ENCODE data around the gene PKM.
A peak's percentile ranks its signal among the peaks of the same experiment; 100 is the strongest.
"Not testable (repeated sequence)": the region's sequence is repeated elsewhere in the genome, so short reads cannot be mapped to it uniquely, and the experiment has no call there.

Gene PKM

DNA sequence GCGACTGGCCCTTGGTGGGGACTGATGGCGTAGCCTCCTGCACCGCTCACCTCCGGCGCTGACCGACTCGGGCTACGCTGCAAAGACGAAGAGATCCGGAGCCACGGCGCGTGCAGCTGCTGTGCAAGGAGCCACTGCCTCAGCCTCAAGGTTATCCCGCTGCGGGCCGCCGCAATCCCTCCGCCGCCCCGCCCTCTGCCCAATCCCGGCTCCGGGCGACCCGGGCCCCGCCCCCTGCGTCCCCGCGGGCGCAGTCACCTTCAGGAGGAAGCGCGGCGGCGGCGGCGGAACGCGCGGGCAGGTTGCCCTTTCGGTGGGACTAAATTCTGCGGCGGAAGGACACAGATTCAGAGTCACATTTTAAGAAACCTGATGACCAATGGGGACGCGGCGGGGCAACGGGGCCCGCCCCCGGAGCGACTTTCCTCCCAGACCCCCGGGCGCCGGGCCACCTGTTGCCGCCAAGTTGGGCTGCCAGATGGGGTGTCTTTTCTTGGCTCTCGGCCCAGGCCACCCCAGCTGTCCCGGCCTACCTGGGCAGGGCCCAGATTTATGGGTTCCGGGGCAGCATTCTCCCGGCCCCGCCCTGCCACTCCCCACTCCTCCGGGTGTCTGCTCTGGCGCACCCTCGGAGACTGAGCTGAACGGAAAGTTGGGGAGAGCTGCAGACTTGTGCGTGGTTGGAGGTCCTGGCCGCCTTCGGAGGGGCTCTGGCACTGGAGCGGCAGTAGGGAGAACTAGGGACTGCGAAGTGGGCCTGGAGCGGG, at the start of gene PKM:
PKM (minus strand) TSS at position 125 of the 767 bp plus-strand sequence. CDS start 12,093 bp downstream, outside the sequence.
- DNase-seq: peak; percentile 94

- no peak for DNase-seq
These were observed 49.8 kb upstream of the PKM start for GRCh38 chr15:72280751-72281150.

DNA sequence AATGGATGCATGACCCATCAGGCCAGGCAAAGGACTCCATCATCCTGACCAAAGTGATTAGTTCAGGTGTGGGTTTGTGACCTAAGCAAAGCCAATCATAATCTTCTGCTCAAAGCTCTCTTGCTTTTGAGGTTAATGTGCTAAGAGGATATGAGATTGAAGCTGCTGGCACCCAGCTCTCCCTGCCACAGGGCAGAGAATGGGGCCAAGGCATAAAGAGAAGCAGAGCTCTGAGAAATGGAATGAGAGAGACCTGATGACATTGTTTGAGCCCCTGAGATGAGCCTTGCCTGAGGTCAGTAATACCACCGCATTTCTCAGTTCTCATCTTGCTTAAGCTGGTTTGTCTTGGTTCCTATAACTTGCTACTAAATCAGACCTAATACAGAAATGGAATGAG, 47.7 kb upstream of the PKM start:
- DNase-seq: no peak

- DNase-seq: no peak
These were observed 45.3 kb upstream of the PKM start for GRCh38 chr15:72276326-72276700.

DNA sequence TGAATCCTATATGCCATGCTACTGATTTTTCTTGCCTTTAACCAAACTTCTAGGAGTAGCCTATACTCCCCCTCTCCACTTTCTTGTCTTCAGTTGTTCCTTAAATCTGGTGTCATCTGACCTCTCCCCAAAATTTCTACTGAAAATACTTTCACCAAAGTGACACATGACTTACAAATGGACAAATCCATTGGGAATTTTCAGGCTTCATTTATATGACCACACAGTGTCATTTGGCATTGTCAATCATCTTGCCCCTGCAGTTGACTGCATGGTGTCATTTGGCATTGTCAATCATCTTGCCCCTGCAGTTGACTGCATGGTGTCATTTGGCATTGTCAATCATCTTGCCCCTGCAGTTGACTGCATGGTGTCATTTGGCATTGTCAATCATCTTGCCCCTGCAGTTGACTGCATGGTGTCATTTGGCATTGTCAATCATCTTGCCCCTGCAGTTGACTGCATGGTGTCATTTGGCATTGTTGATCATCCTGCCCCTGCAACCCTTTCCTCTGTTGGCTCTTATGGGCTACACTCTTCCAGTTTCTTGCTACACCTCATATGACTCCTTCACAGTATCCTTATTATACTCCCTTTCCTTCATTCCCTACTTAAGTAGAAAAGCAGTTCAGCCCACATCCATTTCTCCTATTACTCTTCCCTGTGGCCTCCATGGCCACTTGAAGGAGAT, 44.8 kb upstream of the PKM start:
- DNase-seq: not testable (repeated sequence)

DNA sequence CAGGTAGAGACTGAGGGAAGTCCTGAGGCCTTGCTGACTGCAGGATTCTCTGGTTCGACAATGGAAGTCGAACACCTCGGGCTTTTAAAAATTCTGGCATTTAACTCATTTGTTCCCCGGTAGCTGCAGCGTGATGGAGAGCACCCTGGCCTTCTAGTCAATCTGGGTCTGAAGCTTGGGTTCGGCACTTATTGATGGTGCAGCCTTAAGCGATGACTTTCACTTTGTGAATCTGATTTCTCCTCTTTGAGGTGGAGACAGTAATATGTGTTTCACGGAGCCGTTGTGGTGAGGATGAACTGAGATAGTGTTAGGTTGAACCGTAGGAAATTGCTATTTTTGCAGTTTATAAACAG, 42.0 kb upstream of the PKM start:
- DNase-seq: no peak

DNA sequence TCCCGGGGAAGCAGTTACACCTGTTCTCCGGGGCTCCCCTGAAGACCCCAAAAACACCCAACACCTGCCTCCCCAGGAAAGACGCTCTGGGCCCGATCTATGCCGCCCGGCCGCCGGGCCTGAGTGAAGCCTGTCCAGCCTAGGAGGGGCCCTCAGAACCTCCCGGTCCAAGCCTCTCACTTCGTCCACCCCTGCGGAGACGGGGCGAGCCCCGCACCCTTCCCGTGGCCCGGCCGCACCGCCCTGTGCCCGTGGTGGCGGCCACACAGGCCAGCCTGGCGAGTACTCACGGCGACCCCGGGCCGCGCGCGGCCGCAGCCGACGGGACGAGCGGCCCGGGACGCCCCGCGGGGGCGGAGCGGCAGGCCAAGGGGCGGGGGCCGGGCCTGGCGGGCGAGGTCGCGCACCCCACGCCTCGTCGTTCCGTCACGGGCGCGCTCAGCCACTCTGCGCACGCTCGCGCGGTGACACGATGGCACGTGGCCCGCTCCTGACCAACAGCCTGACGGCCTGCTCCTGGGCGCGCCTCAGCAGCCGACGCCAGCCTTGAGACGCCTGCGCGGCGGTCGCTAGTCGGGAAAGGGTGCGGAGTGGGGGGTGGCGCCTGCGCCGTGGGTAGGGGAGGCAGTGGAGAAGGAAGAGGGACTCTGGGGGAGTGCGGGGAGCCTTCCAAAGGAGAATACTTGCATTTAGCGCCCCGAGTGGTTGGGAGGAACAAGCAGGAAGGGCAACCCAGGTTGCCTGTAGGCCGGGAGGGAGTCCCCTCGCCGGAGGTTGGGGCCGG, 41.4 kb upstream of the PKM start, which contains the start of gene PARP6:
PARP6 (minus strand) TSS at position 342 of the 784 bp plus-strand sequence. CDS start 5,077 bp downstream, outside the sequence.
- DNase-seq: peak; percentile 94 to 96

DNA sequence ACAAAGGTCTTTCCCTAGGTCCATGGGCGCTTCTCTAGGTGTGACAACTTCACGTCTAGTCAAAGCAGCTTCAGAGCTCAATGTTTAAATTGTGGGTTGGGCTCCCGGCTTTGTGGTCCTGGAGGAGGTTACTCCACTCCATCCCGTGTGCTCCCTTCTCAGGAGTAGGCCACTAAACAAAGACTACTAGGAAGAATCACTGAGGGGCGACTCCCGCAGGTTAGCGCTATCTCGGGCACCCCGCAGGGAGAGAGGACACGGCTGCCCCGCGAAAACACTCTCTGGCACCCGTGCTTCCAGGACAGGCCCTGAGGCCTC, 40.9 kb upstream of the PKM start:
- DNase-seq: peak in 1 of 2 experiments; percentile 2

GRCh38 chr15:72271221-72271620, 40.2 kb upstream of the PKM start:
- no peak for DNase-seq

DNA sequence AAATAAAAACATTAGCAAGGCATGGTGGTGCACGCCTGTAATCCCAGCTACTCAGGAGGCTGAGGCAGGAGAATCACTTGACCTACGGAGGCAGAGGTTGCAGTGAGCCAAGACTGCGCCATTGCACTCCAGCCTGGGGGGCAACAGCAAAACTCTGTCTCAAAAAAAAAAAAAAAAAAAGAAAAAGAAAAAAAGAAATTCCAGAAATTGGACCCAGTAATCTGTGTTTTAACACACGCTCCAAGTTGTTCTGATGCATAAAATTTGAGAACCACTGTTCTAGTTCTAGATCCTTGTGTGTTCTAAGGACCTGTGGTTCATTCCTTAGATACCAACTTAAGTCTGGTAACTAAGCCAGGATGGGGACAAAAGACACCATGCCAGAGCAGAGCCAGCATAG, 38.7 kb upstream of the PKM start:
- no peak for DNase-seq

- DNase-seq: no peak
These were observed 34.0 kb upstream of the PKM start for GRCh38 chr15:72265031-72265430.

- no peak for DNase-seq
These were observed 21.8 kb upstream of the PKM start for GRCh38 chr15:72252663-72253299.

GRCh38 chr15:72249142-72249810, 18.3 kb upstream of the PKM start:
- DNase-seq: no peak

- DNase-seq: no peak
These were observed 17.5 kb upstream of the PKM start for GRCh38 chr15:72248514-72248913.

DNA sequence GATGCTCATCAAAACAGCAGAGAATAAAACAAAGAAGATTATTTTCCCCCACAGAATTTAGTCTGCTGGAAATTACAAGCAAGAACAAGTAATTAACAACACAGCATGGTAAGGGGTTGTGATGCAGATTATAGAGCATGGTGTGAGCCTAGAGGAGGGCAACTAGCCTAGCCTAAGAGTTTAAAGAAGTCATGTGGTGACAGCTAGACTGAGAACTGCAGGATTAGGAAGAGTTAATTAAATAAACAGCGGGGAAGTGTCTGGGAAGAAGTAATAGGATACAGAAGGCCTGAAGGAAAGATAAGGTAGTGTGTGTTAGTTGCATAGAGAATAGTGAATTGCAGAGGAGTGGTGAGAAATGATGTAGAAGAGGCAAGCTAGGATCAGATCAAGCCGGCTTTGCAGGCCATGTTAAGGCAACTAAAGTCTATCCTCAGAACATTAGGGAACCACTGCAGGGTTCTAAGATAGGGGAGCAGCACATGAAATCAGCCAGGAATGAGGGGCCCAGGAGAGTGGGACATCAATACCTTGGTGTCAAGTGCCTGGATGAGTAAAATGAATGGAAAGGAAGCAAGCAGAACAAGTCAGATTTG, 11.9 kb upstream of the PKM start:
- DNase-seq: no peak

- DNase-seq: no peak
These were observed 8.7 kb upstream of the PKM start for GRCh38 chr15:72239652-72240051.

DNA sequence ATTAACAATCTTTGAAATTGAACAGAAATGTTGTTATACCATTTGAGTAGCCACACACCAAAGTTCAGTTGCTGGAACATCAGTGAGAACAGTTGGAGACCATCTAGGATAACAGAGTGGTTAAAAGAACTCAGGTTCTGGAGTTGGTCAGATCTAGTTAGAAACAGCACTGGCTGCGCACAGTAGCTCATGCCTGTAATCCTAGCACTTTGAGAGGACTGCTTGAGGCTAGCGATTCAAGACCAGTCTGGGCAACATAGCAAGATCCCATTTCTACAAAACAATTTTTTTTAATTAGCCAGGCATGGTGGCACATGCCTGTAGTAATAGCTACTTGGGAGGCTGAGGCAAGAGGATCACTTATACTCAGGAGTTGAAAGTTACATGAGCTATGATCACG, 7.6 kb upstream of the PKM start:
- DNase-seq: no peak

DNA sequence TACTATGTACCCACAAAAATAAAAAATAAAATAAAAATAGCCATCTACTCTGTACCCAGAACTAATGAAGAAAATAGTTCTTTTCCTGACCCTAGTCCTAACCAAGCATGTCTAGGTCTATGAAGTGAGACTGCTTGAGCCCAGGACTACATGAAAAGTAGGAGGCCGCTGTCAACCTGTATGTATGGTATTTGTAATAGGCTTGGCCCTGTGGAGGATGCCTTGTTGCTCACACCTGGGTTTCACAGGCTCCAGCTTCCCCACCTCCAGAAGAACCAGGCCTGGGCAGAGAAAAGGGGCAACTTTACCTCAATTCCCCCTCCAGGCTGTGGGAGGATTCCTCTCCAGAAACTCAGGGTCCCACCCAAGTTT, 6.8 kb upstream of the PKM start:
- DNase-seq: no peak

GRCh38 chr15:72237029-72237852, 6.3 kb upstream of the PKM start:
- peak; percentile 55 to 56 for DNase-seq

DNA sequence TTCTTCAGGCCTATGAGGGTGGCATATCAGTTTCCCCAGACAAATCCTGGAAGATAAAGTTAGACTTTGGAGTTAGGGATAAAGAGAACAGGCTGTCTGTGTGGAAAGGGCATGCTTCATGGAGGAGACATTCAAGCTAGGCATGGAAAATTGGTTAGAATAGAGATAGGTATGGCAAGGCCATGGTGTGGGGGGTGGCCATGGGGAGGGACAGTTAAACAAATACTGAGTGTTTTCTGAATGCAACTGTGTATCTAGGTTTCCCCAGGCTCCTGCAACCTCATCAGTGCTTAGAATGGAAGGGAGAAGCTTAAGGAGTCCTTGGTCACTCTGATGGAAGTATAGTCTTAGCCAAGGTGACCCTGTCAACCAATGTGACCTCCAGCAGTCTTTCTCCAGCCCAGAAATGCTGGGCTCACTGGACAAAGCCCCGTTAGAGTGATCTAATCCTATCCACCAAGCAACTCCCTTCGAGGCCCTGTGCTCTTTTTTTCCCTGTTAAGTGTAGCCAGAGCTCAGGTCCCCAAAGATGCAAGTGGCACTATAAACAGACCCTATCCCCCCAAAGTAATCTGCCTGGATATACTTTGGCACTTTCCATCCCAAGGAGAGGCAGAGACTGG, 5.5 kb upstream of the PKM start:
- DNase-seq: no peak

DNA sequence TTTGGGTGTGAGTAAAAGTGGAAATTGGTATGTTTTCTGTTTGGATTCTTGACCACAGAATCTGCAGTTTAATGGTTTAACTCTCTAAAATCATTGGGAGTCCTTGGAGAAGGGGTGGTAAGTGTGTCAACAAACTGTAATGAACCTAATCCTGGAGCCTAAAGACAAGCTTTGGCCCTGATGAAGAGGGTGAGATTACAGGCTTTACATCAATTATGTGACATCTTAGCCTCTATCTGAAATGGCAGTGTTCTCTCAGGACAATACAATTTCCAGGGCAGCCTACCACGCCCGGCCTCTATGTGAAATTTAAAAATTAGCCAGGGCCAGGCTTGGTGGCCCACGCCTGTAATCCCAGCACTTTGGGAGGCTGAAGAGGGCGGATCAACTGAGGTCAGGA, 4.3 kb upstream of the PKM start:
- DNase-seq: no peak
